Posterior cingulate gyrus (tissue), 11 donors: ENCODE data around the gene DOC2A.

Experiments used
- DNase-seq, 10 donors: peaks; one replicate each; pipeline versions ENCODE4 v3.0.0 to v3.0.0-alpha.2; 2020 to 2021; ENCODE audit warnings: mixed read lengths in 3 of 10
- intact Hi-C: fragments of 100-400 bp; cut with DNase I; formaldehyde crosslinking; loops from one replicate; pipeline ENCODE4 v1.15.1; 2023

Gene DOC2A

GRCh38 chr16:30006659-30007377 is 4.0 kb downstream of the DOC2A start:
- DNase-seq: peak in 2 of 10 donors; percentile 55 to 77
- intact Hi-C loops: no loop called here

DNA sequence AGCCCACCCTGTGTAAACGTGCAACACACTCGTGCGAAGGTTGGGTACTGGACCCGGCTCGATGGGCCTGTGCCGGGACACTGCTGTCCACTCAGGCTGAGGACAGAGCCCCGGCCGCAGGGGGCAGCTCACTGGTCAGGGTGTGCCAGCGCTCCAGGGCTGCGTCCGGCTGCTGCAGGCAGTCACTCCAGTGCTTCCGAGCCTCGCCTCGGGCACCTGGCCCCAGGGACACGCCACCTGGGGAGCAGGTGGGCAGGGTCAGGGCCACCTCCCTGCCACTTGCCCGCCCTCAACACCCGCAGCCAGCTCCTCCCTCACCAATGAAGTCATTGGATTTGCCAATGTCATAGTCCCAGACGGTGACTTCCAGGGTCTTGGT is 4.7 kb downstream of the DOC2A start:
- intact Hi-C loops: no loop called here
- peak in 2 of 10 donors; percentile 56 to 85 for DNase-seq

- DNase-seq: peak in 4 of 10 donors; percentile 35 to 85 (median 80)
- intact Hi-C loops: no loop called here
Measured at GRCh38 chr16:30005341-30006094, 5.3 kb downstream of the DOC2A start.

- intact Hi-C loops: no loop called here
- peak in 1 of 10 donors; percentile 73 for DNase-seq
Measured at GRCh38 chr16:30004811-30005242, 6.0 kb downstream of the DOC2A start.

DNA sequence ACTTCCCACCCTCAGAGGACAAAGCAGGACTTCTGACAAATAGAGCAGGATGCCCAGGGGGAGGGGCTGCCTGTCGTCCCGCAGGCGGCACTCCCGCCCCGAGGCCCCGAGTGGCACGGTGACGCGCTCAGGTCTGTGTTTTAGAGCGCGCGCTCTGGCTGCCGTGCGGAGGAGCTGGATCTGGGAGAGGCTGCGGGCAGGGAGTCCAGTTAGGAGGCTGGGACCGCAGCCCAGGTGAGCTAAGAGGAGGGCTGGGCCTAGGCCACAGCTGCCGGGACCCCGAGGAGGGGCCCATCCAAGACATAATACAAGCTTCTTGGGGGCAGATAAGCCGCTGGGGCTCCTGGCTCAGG is 6.4 kb downstream of the DOC2A start:
- DNase-seq: peak in 2 of 10 donors; percentile 81 to 85
- intact Hi-C loops: no loop called here

DNA sequence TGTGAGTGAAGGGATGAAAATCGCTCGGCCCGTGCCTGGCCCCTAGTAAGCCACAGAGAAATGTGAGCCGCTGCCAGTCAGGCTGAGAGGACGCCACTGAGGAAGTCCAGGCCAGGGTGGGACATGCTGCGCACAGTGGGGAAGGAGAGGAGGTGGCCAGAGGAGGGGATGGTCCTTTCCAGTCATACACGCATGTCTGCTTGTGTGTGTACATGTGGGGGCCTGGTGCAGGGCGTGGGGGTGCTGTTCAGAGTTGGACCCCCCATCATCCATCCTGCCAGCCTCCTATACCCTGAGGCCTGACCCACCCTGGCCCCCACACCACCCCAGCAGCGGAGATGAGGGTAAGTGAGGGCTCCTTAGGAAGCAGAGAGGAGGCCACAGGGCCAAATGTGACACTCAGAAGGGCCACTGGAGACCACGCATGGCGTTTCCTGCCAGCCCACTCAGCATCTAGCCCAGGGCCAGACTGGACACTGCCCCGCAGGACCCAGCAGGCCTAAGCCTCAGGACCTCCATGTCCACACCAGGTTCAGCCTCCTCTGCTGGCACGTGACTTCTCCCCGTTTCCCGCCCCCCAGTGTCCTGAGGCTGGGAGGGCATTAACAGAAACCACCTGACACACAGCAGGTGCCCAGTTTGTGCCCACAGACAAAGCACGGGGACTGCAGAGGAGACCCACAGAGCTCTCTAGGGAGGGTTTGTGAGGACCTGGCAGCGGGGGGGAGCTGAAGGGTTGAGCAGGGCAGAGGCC is 7.0 kb downstream of the DOC2A start:
- peak in 3 of 10 donors; percentile 64 to 67 (median 65) for DNase-seq
- intact Hi-C loops: no loop called here

- intact Hi-C loops: no loop called here
Measured at GRCh38 chr16:30002614-30003346, 8.0 kb downstream of the DOC2A start.

GRCh38 chr16:30000735-30001631 is 9.8 kb downstream of the DOC2A start:
- intact Hi-C loops: no loop called here

More at GRCh38 chr16:30002614-30003346, 8.0 kb downstream of the DOC2A start:
- peak in 3 of 10 donors; percentile 25 to 63 (median 56) for DNase-seq

DNA sequence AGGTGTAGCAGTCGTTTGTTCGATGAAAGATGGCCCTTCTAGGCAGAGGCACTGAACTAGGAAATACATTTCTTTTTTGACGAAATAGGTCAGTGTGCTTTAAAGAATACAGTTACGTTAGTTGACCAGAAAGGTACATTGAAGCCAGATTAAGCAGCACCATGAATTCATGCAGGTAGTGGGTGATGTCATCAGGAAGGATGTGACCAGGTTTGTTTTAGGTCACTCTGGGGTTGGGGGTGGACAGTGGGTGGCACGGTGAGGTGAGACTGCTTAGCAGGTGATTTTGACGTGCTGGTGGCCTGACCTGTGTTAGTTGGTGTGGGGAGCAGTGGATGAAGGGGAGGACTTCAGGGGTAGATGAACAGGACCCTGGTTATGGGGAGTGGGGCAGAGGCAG is 11.2 kb downstream of the DOC2A start:
- intact Hi-C loops: loop anchor here (10.0 kb wide), 1 partner anchor 185 kb away; the partner anchor contains the start of genes PAGR1 and PRRT2
- no peak for DNase-seq

More at GRCh38 chr16:30000735-30001631, 9.8 kb downstream of the DOC2A start:
- peak in 3 of 10 donors; percentile 59 to 71 (median 61) for DNase-seq

DNA sequence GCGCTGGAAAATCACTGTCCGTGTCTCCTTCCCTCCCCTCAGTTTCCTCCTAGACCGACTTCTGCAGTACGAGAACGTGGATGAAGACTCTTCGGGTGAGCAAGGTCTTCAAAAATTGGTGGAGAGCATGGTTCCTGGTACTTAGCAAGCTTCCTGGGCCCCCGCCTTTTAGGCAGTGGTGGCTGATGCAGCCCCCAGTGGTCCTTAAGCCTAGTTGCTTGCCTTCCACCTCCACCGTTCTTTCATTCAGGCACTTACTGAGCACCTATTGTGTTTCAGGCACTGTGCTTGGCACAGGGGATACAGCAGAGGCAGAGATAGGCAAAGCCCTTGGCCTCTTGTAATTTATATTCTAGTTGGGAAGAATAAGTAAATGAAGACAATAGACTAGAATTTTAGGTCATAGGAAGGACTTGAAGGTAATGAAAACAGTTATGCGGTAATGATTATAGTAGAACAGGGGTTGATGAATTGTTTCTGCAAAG is 14.0 kb downstream of the DOC2A start:
- no peak for DNase-seq
- intact Hi-C loops: loop anchor here (10.0 kb wide), 1 partner anchor 182 kb away; the partner anchor contains the start of genes PAGR1 and PRRT2

GRCh38 chr16:29995911-29996765 is 14.7 kb downstream of the DOC2A start, which contains the start of gene INO80E:
TSS of gene INO80E (plus strand) at chr16:29996241. CDS start at chr16:29996311, 70 bp downstream.
- intact Hi-C loops: loop anchor here (1.0 to 10.0 kb wide), 2 partner anchors 23 to 181 kb away; partner anchors contain the start of genes PAGR1, PRRT2 and TAOK2

DNA sequence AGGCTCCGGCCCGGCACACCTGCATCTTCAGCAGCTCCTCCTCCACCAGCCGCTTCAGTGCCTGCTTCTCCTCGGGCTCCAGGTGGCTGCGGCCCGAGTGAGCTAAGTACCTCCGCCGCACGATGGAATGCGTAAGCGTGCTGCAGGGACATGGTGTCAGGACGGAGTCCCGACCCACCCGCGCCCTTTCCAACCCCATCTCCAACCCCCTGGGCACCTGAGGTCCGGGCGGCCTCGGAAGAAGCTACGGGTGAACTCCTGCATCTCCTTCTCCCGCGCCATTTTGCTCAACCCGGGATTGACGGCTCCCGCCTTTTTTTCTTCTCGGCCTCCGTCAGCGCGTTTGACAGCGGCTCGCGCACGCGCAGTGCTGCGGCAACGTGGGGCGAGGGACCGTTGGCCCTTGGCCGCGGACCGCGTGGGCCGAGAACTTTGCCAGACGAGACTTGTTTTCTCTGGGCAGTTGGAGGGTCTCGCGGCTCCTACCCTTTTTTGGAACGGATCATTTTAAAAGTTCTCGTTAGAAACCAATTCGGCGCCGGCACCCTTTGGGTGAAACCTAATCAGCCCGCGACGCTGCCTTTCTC is 15.4 kb downstream of the DOC2A start, which contains the start of gene HIRIP3:
TSS of gene HIRIP3 (minus strand) at position 294 of the 587 bp plus-strand sequence. CDS start at position 282, 12 bp downstream.
- intact Hi-C loops: loop anchor here (1.0 to 10.0 kb wide), 2 partner anchors 22 to 181 kb away; partner anchors contain the start of genes PAGR1, PRRT2 and TAOK2

More at GRCh38 chr16:29995911-29996765, 14.7 kb downstream of the DOC2A start, which contains the start of gene INO80E:
- peak; percentile 99 to 100 (median 100) for DNase-seq

DNA sequence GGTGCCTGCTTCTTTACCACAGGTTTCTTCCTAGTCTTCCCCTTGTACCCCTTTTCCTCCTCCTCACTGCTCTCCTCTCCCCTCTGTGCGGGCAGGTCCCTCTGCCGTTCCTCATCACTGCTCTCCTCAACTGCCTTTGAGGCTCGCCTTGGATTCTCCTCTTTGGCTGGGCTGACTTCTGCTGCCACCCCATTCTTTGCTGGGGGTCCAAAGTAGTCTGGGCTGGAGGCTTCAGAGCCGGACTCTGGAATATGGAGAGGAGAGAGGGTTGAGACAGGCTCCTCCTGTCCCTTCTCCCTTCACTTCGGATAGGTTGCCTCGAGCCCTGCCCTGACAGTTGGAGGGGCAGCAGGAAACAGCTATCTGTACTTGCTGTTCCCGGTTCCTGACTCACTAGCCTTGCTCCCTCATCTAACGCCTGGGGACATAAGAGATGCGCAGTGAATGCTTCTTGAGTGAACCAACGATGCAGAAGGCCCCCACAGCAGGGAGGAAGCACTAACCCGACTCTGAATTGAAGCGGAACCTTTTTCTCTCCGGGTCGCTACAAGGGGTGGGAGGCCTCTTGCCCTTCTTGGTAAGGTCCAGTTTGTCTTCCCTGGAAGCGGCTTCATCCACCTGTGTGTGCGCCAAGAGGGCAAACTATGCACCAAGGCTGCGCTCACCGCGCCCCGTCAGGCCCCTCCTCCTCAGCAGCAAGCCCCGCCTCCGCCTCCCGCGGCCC is 16.1 kb downstream of the DOC2A start:
- intact Hi-C loops: loop anchor here (1.0 to 10.0 kb wide), 2 partner anchors 21 to 180 kb away; partner anchors contain the start of genes PAGR1, PRRT2 and TAOK2
- DNase-seq: peak in 7 of 10 donors; percentile 44 to 94 (median 53)

More for the DNA sequence above, 15.4 kb downstream of the DOC2A start, which contains the start of gene HIRIP3:
- DNase-seq: peak; percentile 79 to 97 (median 86)

DNA sequence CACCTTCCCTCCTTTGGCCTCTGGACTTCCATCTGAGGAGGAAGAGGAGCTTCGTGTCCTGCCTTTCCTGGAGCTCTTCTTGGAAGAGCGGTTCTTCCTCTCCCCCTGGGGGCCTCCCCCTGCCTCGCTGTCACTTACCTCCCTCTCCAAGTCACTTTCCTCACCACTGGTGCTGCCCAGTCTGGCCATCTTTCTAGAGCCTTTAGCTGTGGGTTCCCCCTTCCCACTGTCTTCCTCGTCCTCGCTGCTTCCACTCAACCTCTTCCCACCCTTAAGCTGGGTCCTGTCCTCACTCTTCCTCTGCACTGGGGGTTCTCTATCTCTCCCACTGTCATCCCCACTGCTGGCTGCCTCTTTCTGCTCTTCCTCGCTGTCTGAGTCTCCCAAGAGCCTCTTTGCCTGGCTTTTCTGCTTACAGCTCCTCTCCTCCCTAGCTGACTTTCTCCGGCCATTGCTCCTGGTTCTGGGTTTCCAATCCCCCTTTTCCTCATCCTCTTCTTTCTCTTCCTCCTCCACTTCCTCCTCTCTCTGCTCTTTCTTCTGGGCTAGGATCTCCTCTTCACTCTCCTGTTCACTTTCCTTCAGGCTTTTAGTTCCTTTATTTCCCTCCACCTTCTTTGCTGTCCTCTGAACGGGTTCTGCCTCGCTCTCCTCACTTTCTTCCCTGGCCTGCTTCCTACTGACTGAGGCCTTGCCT is 16.8 kb downstream of the DOC2A start:
- intact Hi-C loops: loop anchor here (10.0 kb wide), 1 partner anchor 179 kb away; the partner anchor contains the start of genes PAGR1 and PRRT2

More for the DNA sequence above, 16.8 kb downstream of the DOC2A start:
- no peak for DNase-seq
